Tibial nerve (tissue), 4 donors: ENCODE measurements around the gene ZNF385B. TPM values are rescaled to one million over a fixed set of nuclear protein-coding genes. Genes with fewer than 3 reads are reported as not detected.

Experiments used
- DNase-seq, 2 donors: peaks; one replicate each; pipeline ENCODE4 v3.0.0-alpha.2; 2019; ENCODE audit warnings: low spot score in 2 of 2
- H3K27ac ChIP-seq, 4 donors: fragments of 200-600 bp; sonication (generic) in 3 of 4; one replicate each; pipeline ENCODE4 v1.5.1; 2017 to 2019; ENCODE audit warnings: mild to moderate bottlenecking in 1 of 4
- H3K27me3 ChIP-seq, 2 donors: fragments of 200-600 bp; sonication (generic) in 1 of 2; one replicate each; pipeline versions ENCODE4 v1.5.1 to v1.6.0; 2017 to 2019
- H3K36me3 ChIP-seq, 3 donors: fragments of 200-600 bp; sonication (generic); one replicate each; pipeline ENCODE4 v1.5.1; 2018 to 2019
- H3K4me1 ChIP-seq, 4 donors: fragments of 200-600 bp; sonication (generic) in 3 of 4; one replicate each; pipeline ENCODE4 v1.5.1; 2017 to 2019
- H3K4me3 ChIP-seq, 4 donors: fragments of 200-600 bp; sonication (generic) in 3 of 4; one replicate each; pipeline ENCODE4 v1.5.1; 2017 to 2019; ENCODE audit warnings: mild to moderate bottlenecking in 1 of 4, moderate library complexity in 1 of 4
- H3K9me3 ChIP-seq, 4 donors: fragments of 200-600 bp; sonication (generic) in 3 of 4; one replicate each; pipeline ENCODE4 v1.5.1; 2017 to 2019
- EP300 ChIP-seq, 2 donors: sonication (generic); formaldehyde crosslinking; IDR thresholded peaks; one replicate each; pipeline ENCODE4 v1.6.1; 2017; ENCODE audit warnings: antibody characterized with exemption in 2 of 2, mild to moderate bottlenecking in 1 of 2
- POLR2A ChIP-seq, 2 donors: fragments of 450-650 bp; IDR thresholded peaks; one replicate each; pipeline ENCODE4 v1.6.1; 2017; ENCODE audit warnings: antibody characterized with exemption in 2 of 2, mild to moderate bottlenecking in 2 of 2, moderate library complexity in 2 of 2
- WGBS, 2 donors: methylation state at CpG; one replicate each; pipeline ENCODE4 v1.1.5; 2018; 5-methylcytosine and 5-hydroxymethylcytosine counted together
- total RNA-seq, 4 donors: library from RNA; depleted of rRNA; stranded (reverse); fragments of >200 nt; gene quantifications; one replicate each; pipeline ENCODE4 v1.1.0, GENCODE V29; 2016
- TF ChIP-seq, protein P1 (sequence below), 5 experiments: fragments of 200-600 bp in 3 of 5; fragments of 450-650 bp in 2 of 5; sonication (generic) in 3 of 5; IDR thresholded peaks; one replicate each; pipeline ENCODE4 v1.5.1; 2016 to 2019; ENCODE audit warnings: antibody characterized with exemption in 5 of 5, mild to moderate bottlenecking in 3 of 5, moderate library complexity in 2 of 5

ZNF385B gene
- total RNA-seq, 4 donors from 2014 or later = 1.2 to 3.9 (median 2.6) TPM

DNA sequence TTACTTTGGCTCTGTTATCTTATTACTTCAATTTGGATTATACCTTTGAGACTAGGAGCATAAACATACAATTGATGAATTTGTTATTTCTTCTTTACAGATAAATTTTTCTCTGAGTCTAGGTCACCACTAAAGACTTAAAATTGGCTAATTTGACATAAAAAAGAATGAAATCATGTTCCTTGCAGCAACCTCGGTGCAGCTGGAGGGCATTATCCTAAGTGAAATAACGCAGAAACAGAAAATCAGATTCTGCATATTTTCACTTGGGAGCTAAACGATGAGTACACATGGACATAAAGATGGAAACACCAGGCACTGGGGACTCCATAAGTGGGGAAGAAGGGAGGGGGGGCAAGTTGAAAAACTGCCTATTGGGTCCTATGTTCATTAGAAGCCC, 424.0 kb downstream of the ZNF385B start:
- Histone ChIP-seq H3K27me3 (no peaks in the 10 kb centered on the region), H3K36me3 (no peaks in the 10 kb centered on the region), H3K4me3 (no peak overlapping the region), H3K27ac (no peak overlapping the region), H3K9me3 (no peaks in the 10 kb centered on the region), H3K4me1 (no peaks in the 10 kb centered on the region)
- TF ChIP-seq, protein P1, sequence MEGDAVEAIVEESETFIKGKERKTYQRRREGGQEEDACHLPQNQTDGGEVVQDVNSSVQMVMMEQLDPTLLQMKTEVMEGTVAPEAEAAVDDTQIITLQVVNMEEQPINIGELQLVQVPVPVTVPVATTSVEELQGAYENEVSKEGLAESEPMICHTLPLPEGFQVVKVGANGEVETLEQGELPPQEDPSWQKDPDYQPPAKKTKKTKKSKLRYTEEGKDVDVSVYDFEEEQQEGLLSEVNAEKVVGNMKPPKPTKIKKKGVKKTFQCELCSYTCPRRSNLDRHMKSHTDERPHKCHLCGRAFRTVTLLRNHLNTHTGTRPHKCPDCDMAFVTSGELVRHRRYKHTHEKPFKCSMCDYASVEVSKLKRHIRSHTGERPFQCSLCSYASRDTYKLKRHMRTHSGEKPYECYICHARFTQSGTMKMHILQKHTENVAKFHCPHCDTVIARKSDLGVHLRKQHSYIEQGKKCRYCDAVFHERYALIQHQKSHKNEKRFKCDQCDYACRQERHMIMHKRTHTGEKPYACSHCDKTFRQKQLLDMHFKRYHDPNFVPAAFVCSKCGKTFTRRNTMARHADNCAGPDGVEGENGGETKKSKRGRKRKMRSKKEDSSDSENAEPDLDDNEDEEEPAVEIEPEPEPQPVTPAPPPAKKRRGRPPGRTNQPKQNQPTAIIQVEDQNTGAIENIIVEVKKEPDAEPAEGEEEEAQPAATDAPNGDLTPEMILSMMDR (IDR thresholded peaks at IDR 0.05) = no peak
- no peak for DNase-seq
- 56 to 70% methylated on average over 3 of the region's 3 CpGs for WGBS, 2 donors

DNA sequence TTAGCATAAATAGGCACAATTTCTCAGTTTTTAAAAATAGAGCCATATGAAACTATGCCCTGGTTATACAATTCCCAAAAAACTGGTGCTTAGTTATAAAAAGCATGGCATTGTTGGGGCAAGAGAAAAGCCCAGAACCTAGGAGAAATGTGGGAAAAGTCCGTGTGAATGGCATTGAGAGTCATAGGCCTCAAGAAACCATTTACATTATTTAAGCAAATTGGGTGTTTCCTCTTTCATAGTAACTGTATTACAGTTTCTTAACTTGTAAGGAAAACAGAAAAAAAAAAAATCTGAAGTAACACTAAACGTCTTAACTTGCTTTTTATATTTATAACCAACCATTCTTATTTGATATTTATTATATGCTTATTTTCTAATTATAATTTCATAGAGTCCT, 425.8 kb downstream of the ZNF385B start:
- Histone ChIP-seq H3K36me3 (no peaks in the 10 kb centered on the region), H3K4me1 (no peaks in the 10 kb centered on the region), H3K4me3 (no peak overlapping the region), H3K27me3 (no peaks in the 10 kb centered on the region), H3K9me3 (no peaks in the 10 kb centered on the region), H3K27ac (no peak overlapping the region)
- TF ChIP-seq, protein P1 (IDR thresholded peaks at IDR 0.05) = no peak
- TF ChIP-seq EP300 (IDR thresholded peaks at IDR 0.05) (no peak), POLR2A (IDR thresholded peaks at IDR 0.05) (no peak)
- no peak for DNase-seq
- 69 to 70% methylated on average over 2 of the region's 2 CpGs for WGBS, 2 donors

DNA sequence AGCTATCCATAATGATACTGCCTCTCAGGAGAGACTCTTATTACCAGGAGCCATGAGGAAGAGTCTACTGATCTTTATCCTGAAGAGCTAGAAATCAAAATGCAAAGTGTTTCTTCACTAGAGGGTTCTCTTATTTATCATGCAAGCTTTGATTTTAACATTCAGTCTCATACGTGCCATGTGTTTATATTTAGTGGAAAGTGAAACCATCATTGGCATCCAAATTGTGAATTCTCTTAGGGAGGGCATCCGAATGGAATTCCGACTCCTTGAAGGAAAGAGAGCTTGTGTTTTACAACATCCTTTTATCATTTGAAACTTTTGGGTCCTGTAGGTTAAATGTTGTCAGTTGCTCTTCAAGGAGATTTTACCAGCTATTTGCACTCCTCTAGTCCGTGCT, 426.4 kb downstream of the ZNF385B start:
- Histone ChIP-seq H3K27ac (no peak overlapping the region), H3K4me1 (no peaks in the 10 kb centered on the region), H3K36me3 (no peaks in the 10 kb centered on the region), H3K9me3 (no peaks in the 10 kb centered on the region), H3K4me3 (no peak overlapping the region), H3K27me3 (no peaks in the 10 kb centered on the region)
- DNase-seq = no peak
- WGBS, 2 donors = 72 to 74% methylated on average over 4 of the region's 4 CpGs
- TF ChIP-seq, protein P1 (IDR thresholded peaks at IDR 0.05) = no peak
- TF ChIP-seq EP300 (IDR thresholded peaks at IDR 0.05) (no peak), POLR2A (IDR thresholded peaks at IDR 0.05) (no peak)

DNA sequence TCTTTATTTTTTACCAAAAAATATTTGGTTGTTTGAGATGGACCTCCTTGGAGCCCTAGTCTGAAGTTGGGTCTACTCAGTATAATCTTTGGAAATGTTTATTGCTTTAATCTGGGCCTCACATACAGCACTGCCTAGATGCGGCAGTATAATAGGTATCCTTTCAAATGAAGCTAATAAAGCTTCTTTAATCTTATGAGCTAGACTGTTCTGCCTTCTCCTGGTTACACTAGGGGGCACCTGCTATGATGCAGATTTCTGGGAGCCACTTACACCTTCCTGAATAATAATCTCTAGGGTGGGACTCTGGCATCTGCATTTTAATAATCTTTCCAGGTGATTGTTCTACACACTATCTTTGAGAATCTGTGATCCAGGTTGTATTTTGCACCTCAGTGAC, 427.1 kb downstream of the ZNF385B start:
- no peak for DNase-seq
- Histone ChIP-seq H3K4me1 (peaks cover 0 to under 1% (median under 1%) of the 10 kb centered on the region in 4 donors), H3K4me3 (no peak overlapping the region), H3K27ac (no peak overlapping the region), H3K36me3 (no peaks in the 10 kb centered on the region), H3K27me3 (no peaks in the 10 kb centered on the region), H3K9me3 (no peaks in the 10 kb centered on the region)
- WGBS, 2 donors = 97 to 100% methylated on average over 1 of the region's 1 CpG
- TF ChIP-seq, protein P1 (IDR thresholded peaks at IDR 0.05) = no peak
- TF ChIP-seq POLR2A (IDR thresholded peaks at IDR 0.05) (no peak), EP300 (IDR thresholded peaks at IDR 0.05) (no peak)

DNA sequence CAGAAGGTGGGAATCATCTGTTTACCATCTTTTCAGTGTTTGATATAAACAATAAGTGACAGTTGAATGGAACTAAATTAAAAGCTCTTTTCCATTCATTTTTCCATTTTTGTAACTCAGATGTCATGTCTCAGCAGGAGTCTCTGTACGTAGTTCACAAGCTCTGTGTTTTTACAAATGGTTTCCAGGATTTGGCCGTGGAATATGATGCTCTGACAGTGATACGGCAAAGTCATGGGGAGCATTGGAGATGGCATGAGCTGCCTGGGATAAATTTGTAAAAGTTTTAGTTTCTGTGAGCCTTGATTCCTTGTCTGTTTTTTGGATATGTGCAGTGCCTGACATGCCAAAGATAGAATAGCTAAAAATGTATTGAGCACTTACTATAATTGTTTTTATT, 428.7 kb downstream of the ZNF385B start:
- no peaks in the 10 kb centered on the region for H3K36me3 ChIP-seq
- H3K4me3 ChIP-seq = no peak overlapping the region
- H3K9me3 ChIP-seq = no peaks in the 10 kb centered on the region
- H3K27ac ChIP-seq = no peak overlapping the region
- no peak for TF ChIP-seq POLR2A (IDR thresholded peaks at IDR 0.05)
- no peak for TF ChIP-seq EP300 (IDR thresholded peaks at IDR 0.05)
- TF ChIP-seq, protein P1 (IDR thresholded peaks at IDR 0.05) = no peak
- H3K4me1 ChIP-seq = peaks cover 0 to 16% (median 3%) of the 10 kb centered on the region in 4 donors
- no peak for DNase-seq
- no peaks in the 10 kb centered on the region for H3K27me3 ChIP-seq
- WGBS, 2 donors = 92 to 96% methylated on average over 3 of the region's 3 CpGs
